Inflammatory macrophage treated with lipopolysaccharide for 1 hour (primary cell): Measurements from ENCODE around the gene MORN1.

ENCODE experiments used
- DNase-seq, 2 donors: peaks; one replicate each; pipeline ENCODE4 v3.0.0-alpha.2; 2020 to 2022

Gene MORN1

GRCh38 chr1:2372551-2373490 lies 18.5 kb downstream of the MORN1 start:
- no peak for DNase-seq

GRCh38 chr1:2368053-2368744 lies 23.2 kb downstream of the MORN1 start:
- DNase-seq, result no peak

GRCh38 chr1:2363847-2364513 lies 27.4 kb downstream of the MORN1 start:
- no peak for DNase-seq

DNA sequence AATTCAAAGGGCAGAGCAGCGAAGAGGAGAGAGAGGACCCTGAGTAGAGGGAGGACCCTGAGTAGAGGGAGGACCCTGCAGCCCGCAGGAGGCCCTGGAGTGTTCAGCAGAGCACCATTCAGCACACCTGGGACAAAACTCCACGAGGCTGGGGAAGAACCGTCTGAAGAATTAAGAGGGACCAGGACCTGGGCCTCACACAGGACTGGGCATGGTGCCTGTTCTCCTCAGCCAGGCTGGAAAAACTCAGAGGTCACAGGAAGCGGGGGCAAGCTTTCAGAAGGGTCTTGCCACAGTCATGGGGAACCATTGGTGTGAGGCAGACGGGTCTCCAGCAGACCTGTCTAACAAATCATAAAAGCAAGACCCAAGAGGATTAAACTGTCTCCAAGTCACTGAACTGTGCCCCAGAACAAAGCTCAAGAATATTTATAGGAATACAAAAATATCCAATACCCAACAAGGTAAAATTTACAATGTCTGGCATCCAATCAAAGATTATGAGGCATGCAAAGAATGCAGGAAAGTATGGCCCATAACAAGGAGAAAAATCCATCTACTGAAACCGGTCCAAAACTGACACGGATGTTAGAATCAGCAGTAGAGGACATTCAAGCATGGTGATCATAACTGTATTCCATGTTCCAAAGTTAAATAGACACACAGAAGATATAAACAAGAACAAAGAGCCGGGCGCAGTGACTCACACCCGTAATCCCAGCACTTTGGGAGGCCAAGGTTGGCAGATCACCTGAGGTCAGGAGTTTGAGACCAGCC lies 30.6 kb downstream of the MORN1 start:
- DNase-seq, result no peak

DNA sequence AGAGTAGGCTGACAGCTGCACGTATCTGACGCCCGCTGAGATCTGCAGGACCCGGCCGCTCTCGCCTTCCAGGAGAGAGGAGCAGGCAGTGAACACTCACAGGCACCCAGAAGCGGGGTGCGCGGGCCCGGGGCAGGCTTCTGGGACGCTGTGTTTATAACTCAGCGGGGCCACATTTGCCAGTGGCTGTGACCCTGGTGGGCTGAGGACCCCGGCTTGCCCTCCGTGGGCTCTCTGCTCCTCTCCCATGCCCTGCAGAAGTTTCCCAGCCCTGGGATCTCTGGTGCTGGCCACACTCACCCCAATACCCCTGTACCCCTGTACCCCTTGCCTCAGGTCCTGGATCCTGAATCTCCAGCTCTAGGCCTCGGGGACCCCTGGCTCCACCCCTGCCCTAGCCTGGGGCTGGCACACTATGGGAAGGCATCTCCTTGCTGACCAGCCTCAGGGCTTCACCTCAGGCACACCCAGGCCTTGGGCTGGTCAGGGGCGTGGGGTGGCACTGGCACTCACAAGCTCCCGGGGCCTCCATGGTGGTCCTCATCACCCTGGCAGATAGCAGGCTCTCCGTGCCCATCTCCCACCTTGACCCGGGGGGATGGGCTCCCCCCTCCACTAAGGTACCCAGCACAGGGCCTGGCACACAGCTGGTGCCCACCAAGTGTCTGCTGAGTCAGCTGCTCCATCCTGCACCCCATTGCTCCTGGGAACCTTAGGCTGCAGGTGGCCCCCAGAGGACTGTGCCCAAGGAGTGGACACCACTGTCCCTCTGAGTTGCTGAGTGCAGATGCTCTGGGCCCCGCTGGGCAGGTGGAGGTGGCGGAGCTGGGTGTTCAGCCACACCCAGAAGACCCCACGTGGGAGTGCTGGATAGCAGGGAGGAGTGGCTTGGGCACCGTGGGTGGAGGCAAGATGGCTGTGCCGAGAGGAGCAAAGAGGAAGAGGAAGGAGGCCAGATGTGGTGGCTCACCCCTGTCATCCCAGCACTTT lies 32.4 kb downstream of the MORN1 start:
- no peak for DNase-seq

GRCh38 chr1:2358072-2358471 lies 33.3 kb downstream of the MORN1 start:
- DNase-seq, result no peak

- no peak for DNase-seq
Observed at GRCh38 chr1:2356911-2357845, 34.2 kb downstream of the MORN1 start.

GRCh38 chr1:2356401-2356800 lies 35.0 kb downstream of the MORN1 start:
- no peak for DNase-seq

- no peak for DNase-seq
Observed at GRCh38 chr1:2355373-2356261, 35.7 kb downstream of the MORN1 start.

GRCh38 chr1:2354511-2355372 lies 36.6 kb downstream of the MORN1 start:
- no peak for DNase-seq

GRCh38 chr1:2353551-2354438 lies 37.6 kb downstream of the MORN1 start:
- no peak for DNase-seq

DNA sequence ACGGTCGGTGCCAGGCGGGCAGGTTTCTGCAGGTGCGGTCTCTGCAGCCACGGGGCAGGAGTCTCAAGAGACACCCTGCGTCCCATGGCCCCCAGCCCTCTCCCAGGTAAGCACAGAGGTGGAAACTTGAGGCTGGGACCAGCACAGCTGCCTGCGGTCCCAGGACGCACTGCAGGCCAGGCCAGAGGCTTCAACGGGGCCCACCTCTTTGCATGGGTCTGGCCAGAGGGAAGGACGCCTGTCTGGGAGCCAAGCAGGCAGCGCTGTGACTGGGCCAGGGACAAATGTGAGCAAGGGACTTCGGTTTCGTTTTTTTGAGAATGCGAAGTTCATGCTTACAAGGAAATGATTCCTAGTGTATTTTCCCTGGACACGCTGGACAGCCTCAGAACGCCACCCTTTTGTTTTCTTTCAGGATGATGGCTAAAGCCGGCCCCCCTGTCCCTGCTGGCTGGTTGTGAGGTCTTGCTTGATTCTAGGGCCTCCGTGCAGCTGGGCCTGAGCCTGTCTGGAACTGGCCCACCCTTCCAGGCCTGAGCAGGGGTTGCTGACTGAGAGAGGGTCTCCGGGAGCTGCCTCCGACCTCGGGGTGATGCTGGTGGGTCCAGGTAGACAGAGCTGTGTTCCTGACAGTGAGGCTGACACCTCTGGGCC lies 38.3 kb downstream of the MORN1 start:
- DNase-seq, result no peak

GRCh38 chr1:2352341-2352896 lies 38.9 kb downstream of the MORN1 start:
- no peak for DNase-seq

GRCh38 chr1:2351723-2352122 lies 39.6 kb downstream of the MORN1 start:
- no peak for DNase-seq

- DNase-seq, result no peak
Observed at GRCh38 chr1:2350911-2351655, 40.3 kb downstream of the MORN1 start.

GRCh38 chr1:2350501-2350900 lies 40.9 kb downstream of the MORN1 start:
- DNase-seq, result no peak
